AG09309 (cell line): ENCODE results near the gene KNSTRN.

ENCODE experiments used
- DNase-seq: peaks from one replicate; pipeline ENCODE4 v3.0.0-alpha.2; 2010; ENCODE audit warnings: low read depth
- H3K4me3 ChIP-seq: 2 replicates; pipeline ENCODE4 v1.5.1; 2011; ENCODE audit warnings: mild to moderate bottlenecking, low read depth, low read length, moderate library complexity; ENCODE audit not compliant: control insufficient read depth
- CTCF ChIP-seq: IDR thresholded peaks from 2 replicates; pipeline ENCODE4 v1.5.1; 2011; ENCODE audit warnings: mild to moderate bottlenecking, low read depth, low read length, inconsistent platforms; ENCODE audit not compliant: insufficient read depth, control insufficient read depth; ENCODE audit errors: missing control alignments

The KNSTRN gene

GRCh38 chr15:40414816-40415215 lies 32.3 kb downstream of the KNSTRN start:
- no peak for TF ChIP-seq CTCF
- H3K4me3 ChIP-seq, result no peak overlapping the region
- DNase-seq, result no peak

GRCh38 chr15:40415226-40415625 lies 32.7 kb downstream of the KNSTRN start:
- H3K4me3 ChIP-seq, result no peak overlapping the region
- no peak for DNase-seq
- TF ChIP-seq CTCF, result no peak

GRCh38 chr15:40416056-40416455 lies 33.5 kb downstream of the KNSTRN start:
- no peak overlapping the region for H3K4me3 ChIP-seq
- DNase-seq, result no peak
- no peak for TF ChIP-seq CTCF

GRCh38 chr15:40418126-40418525 lies 35.6 kb downstream of the KNSTRN start:
- H3K4me3 ChIP-seq, result no peak overlapping the region
- TF ChIP-seq CTCF, result no peak
- no peak for DNase-seq

- H3K4me3 ChIP-seq, result no peak overlapping the region
- no peak for DNase-seq
- no peak for TF ChIP-seq CTCF
Measured at GRCh38 chr15:40420071-40420713, 37.7 kb downstream of the KNSTRN start.

GRCh38 chr15:40420793-40421192 lies 38.3 kb downstream of the KNSTRN start:
- no peak overlapping the region for H3K4me3 ChIP-seq
- no peak for TF ChIP-seq CTCF
- DNase-seq, result no peak
